GM10266 (cell line): ENCODE measurements around the gene TST.

Experiments
- DNase-seq: peaks from one replicate; pipeline ENCODE4 v3.0.0; 2012; ENCODE audit errors: extremely low spot score
- CTCF ChIP-seq: IDR thresholded peaks from 2 replicates; pipeline ENCODE4 v1.5.1; 2012; ENCODE audit warnings: mild to moderate bottlenecking, low read depth; ENCODE audit not compliant: control insufficient read depth, insufficient read depth; ENCODE audit errors: missing control alignments

TST gene

GRCh38 chr22:37053310-37054055 lies 34.2 kb upstream of the TST start:
- DNase-seq: no peak
- no peak for TF ChIP-seq CTCF

GRCh38 chr22:37052386-37053309 lies 33.4 kb upstream of the TST start:
- no peak for DNase-seq
- TF ChIP-seq CTCF: no peak

- TF ChIP-seq CTCF: no peak
- DNase-seq: peak; percentile 98
These were observed 32.4 kb upstream of the TST start, which contains the start of gene KCTD17 for GRCh38 chr22:37051391-37052385. TSS of gene KCTD17 (plus strand) at chr22:37051742. CDS start at chr22:37051761, 19 bp downstream.

GRCh38 chr22:37050913-37051312 lies 31.7 kb upstream of the TST start:
- no peak for DNase-seq
- TF ChIP-seq CTCF: no peak

GRCh38 chr22:37049224-37049623 lies 30.0 kb upstream of the TST start:
- no peak for DNase-seq
- no peak for TF ChIP-seq CTCF

GRCh38 chr22:37048133-37048532 lies 28.9 kb upstream of the TST start:
- no peak for DNase-seq
- TF ChIP-seq CTCF: no peak
